Colonic mucosa (tissue), 4 donors: ENCODE data around the gene EPB41L4A. TPM values are rescaled to one million over a fixed set of nuclear protein-coding genes. Genes with fewer than 3 reads are reported as not detected.

Experiments used
- DNase-seq: peaks from one replicate; pipeline ENCODE4 v3.0.0-alpha.2; 2020
- H3K27ac ChIP-seq: fragments of 200-600 bp; one replicate; pipeline ENCODE4 v1.8.0; 2021
- H3K27me3 ChIP-seq: fragments of 200-600 bp; one replicate; pipeline ENCODE4 v1.8.0; 2021
- H3K36me3 ChIP-seq: fragments of 200-600 bp; one replicate; pipeline ENCODE4 v1.8.0; 2021
- H3K4me1 ChIP-seq: fragments of 200-600 bp; one replicate; pipeline ENCODE4 v1.8.0; 2021; ENCODE audit warnings: mild to moderate bottlenecking
- H3K4me3 ChIP-seq: fragments of 200-600 bp; one replicate; pipeline ENCODE4 v1.8.0; 2021
- H3K9ac ChIP-seq, 2 donors: one replicate each; pipeline ENCODE4 v1.7.0; 2013; ENCODE audit warnings: control low read depth in 2 of 2, low read depth in 2 of 2, low read length in 2 of 2
- H3K9me3 ChIP-seq: fragments of 200-600 bp; one replicate; pipeline ENCODE4 v1.8.0; 2021
- CTCF ChIP-seq: fragments of 200-600 bp; IDR thresholded peaks from one replicate; pipeline ENCODE4 v1.8.0; 2022; ENCODE audit warnings: antibody characterized with exemption, mild to moderate bottlenecking
- intact Hi-C: fragments of 100-400 bp; cut with DNase I; formaldehyde crosslinking; loops from one replicate; pipeline ENCODE4 v1.14.1; 2022
- total RNA-seq, 2 donors: library from RNA; stranded (reverse); fragmentation: NEBNext Ultra II Directional in 1 of 2; extraction: Animal tissue kit (Norgen Biotek cat#: 25700) in 1 of 2; gene quantifications; one replicate each; pipeline ENCODE4 v1.2.1, GENCODE V29; 2021
- donor health status: healthy.
- donor health status: DM: no; HTN: no; CAD: no.
- donor health status: DM: no; HTN: no; CAD: no.

EPB41L4A gene
- total RNA-seq, 2 donors from 2014 or later = 10.1 to 18.0 TPM

GRCh38 chr5:112165399-112165798, 253.7 kb downstream of the EPB41L4A start:
- H3K9ac ChIP-seq = no peak overlapping the region
- H3K4me1 ChIP-seq = no peaks in the 10 kb centered on the region
- no peaks in the 10 kb centered on the region for H3K9me3 ChIP-seq
- no peak for DNase-seq
- no peak overlapping the region for H3K27ac ChIP-seq
- H3K27me3 ChIP-seq = no peaks in the 10 kb centered on the region
- H3K4me3 ChIP-seq = no peak overlapping the region
- H3K36me3 ChIP-seq = no peaks in the 10 kb centered on the region
- no peak for TF ChIP-seq CTCF
- intact Hi-C loops = no loop called here

GRCh38 chr5:112163435-112163834, 255.6 kb downstream of the EPB41L4A start:
- TF ChIP-seq CTCF = no peak
- no peak for DNase-seq
- Histone ChIP-seq H3K27ac (no peak overlapping the region), H3K4me3 (no peak overlapping the region), H3K9me3 (no peaks in the 10 kb centered on the region), H3K9ac (no peak overlapping the region), H3K36me3 (no peaks in the 10 kb centered on the region), H3K27me3 (no peaks in the 10 kb centered on the region), H3K4me1 (no peaks in the 10 kb centered on the region)
- intact Hi-C loops = no loop called here

GRCh38 chr5:112161392-112161748, 257.7 kb downstream of the EPB41L4A start:
- intact Hi-C loops = no loop called here
- TF ChIP-seq CTCF = no peak
- Histone ChIP-seq H3K27me3 (no peaks in the 10 kb centered on the region), H3K4me1 (no peaks in the 10 kb centered on the region), H3K9me3 (no peaks in the 10 kb centered on the region), H3K27ac (peak overlapping the region; percentile 72), H3K9ac (peak overlapping the region; percentile 76 to 84), H3K36me3 (no peaks in the 10 kb centered on the region), H3K4me3 (peak overlapping the region; percentile 94)
- no peak for DNase-seq

GRCh38 chr5:112160652-112161391, 258.3 kb downstream of the EPB41L4A start:
- Histone ChIP-seq H3K27ac (peak overlapping the region; percentile 72), H3K27me3 (no peaks in the 10 kb centered on the region), H3K9me3 (no peaks in the 10 kb centered on the region), H3K4me3 (peak overlapping the region; percentile 94), H3K36me3 (no peaks in the 10 kb centered on the region), H3K4me1 (no peaks in the 10 kb centered on the region), H3K9ac (peak overlapping the region; percentile 76 to 84)
- intact Hi-C loops = no loop called here
- TF ChIP-seq CTCF = peak; percentile 91
- DNase-seq = peak; percentile 95

- H3K36me3 ChIP-seq = no peaks in the 10 kb centered on the region
- H3K9me3 ChIP-seq = no peaks in the 10 kb centered on the region
- no peak overlapping the region for H3K4me3 ChIP-seq
- H3K9ac ChIP-seq = no peak overlapping the region
- no peaks in the 10 kb centered on the region for H3K4me1 ChIP-seq
- no peaks in the 10 kb centered on the region for H3K27me3 ChIP-seq
- H3K27ac ChIP-seq = no peak overlapping the region
- TF ChIP-seq CTCF = no peak
- intact Hi-C loops = no loop called here
- peak; percentile 28 for DNase-seq
Observed at GRCh38 chr5:112159435-112159834, 259.6 kb downstream of the EPB41L4A start.
